GM18907 (cell line): ENCODE data around the gene FAM131A.

Source experiments
- ATAC-seq: cut with Tn5 transposase; IDR thresholded peaks from one replicate; pipeline ENCODE4 v1.9.1; 2021; ENCODE audit warnings: mild to moderate bottlenecking, moderate library complexity; ENCODE audit not compliant: unreplicated experiment

The FAM131A gene

GRCh38 chr3:184388936-184389230 lies 51.5 kb downstream of the FAM131A start:
- ATAC-seq = no peak

DNA sequence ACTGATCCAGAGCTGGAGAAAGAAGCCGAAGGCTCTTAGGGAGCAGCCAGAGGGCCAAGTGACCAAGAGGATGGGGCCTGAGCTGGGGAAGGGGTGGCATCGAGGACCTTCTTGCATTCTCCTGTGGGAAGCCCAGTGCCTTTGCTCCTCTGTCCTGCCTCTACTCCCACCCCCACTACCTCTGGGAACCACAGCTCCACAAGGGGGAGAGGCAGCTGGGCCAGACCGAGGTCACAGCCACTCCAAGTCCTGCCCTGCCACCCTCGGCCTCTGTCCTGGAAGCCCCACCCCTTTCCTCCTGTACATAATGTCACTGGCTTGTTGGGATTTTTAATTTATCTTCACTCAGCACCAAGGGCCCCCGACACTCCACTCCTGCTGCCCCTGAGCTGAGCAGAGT lies 52.0 kb downstream of the FAM131A start:
- ATAC-seq = no peak

- ATAC-seq = no peak
These were observed 52.6 kb downstream of the FAM131A start for GRCh38 chr3:184389935-184390528.

GRCh38 chr3:184391266-184391665 lies 53.9 kb downstream of the FAM131A start:
- ATAC-seq = no peak

GRCh38 chr3:184395320-184395660 lies 57.9 kb downstream of the FAM131A start:
- ATAC-seq = no peak
